HG03280 (cell line): ENCODE results near the gene PODN.

Experiments used
- ATAC-seq: cut with Tn5 transposase; IDR thresholded peaks from one replicate; pipeline ENCODE4 v1.9.1; 2021; ENCODE audit warnings: mild to moderate bottlenecking, moderate library complexity; ENCODE audit not compliant: unreplicated experiment

The PODN gene

GRCh38 chr1:53130598-53130877 lies 68.5 kb downstream of the PODN start:
- ATAC-seq: no peak

- no peak for ATAC-seq
Measured at GRCh38 chr1:53130878-53131589, 69.0 kb downstream of the PODN start.

- no peak for ATAC-seq
Measured at GRCh38 chr1:53131590-53131938, 69.6 kb downstream of the PODN start.

DNA sequence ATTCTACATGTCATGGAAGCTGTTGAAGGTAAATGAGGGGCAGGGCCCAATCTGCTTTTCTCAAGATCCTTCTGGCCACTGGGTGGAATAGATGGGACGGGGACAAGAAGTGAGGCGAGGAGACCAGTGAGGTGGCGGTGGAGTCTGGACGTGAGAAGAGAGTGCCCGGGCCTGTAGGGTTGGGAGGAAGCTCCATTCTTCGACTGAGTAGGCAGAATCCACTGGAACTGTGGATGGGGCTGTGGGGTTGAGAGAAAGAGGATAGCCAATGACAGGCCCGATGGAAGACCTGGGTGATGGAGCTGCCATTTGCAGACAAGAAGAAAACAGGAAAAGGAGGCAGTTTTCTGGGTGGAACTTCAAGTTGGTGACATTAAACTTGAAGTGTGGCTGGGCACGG lies 70.2 kb downstream of the PODN start:
- ATAC-seq: no peak

- no peak for ATAC-seq
Measured at GRCh38 chr1:53133261-53134041, 71.4 kb downstream of the PODN start.

DNA sequence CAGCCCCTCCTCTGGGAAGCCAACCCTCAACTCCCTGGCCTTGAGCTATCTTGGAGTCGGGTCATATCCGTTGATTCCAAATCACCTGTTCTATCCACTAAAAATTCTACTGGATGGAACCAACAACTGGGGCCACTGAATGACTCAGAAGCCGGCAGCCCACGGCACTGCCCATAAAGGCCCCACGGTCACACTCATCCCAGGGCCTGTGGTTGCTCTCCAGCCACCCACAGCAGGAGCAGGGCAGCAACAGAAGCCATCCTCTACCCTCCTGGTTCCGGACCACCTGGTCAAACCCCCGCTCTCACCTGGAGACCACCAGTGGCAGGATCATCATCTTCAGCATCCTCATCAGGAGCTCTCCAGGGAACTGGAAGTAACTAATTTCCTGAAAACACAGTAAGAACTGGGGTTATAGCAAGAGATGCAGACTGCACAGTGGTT lies 72.1 kb downstream of the PODN start:
- ATAC-seq: no peak
